Measurements from ENCODE around the gene SH3GLB1.

- no peak for TF ChIP-seq CTCF (conservative IDR thresholded peaks at IDR 0.05)
- no peak for TF ChIP-seq EZH2 (IDR thresholded peaks at IDR 0.05; ENCODE audit: low read depth)
Measured at GRCh38 chr1:86769065-86769464, 64.7 kb downstream of the SH3GLB1 start.

Data from PC-9 (cell line).